Astrocyte (in vitro differentiated cells and primary cell): ENCODE data around the gene WFDC9.

ENCODE experiments used
- CTCF ChIP-seq: IDR thresholded peaks from 2 replicates; pipeline ENCODE4 v1.5.1; 2011; ENCODE audit warnings: low read depth, mild to moderate bottlenecking, inconsistent platforms, low read length, moderate library complexity; ENCODE audit not compliant: insufficient read depth
- EZH2 ChIP-seq: IDR thresholded peaks from 2 replicates; pipeline ENCODE4 v1.6.1; 2012; ENCODE audit warnings: mild to moderate bottlenecking, low read length, inconsistent platforms; ENCODE audit not compliant: insufficient read depth

GRCh38 chr20:45649312-45649863, 18.3 kb upstream of the WFDC9 start:
- no peak for TF ChIP-seq CTCF
- TF ChIP-seq EZH2 = no peak
